NCI-H146 treated with DMSO at 0.1 percent for 48 hours (cell line): Measurements from ENCODE around the gene LSP1.

ENCODE experiments used
- DNase-seq: peaks from one replicate; lab custom pipeline; 2025; ENCODE audit not compliant: unreplicated experiment; lab: John Stamatoyannopoulos, UW

The LSP1 gene

DNA sequence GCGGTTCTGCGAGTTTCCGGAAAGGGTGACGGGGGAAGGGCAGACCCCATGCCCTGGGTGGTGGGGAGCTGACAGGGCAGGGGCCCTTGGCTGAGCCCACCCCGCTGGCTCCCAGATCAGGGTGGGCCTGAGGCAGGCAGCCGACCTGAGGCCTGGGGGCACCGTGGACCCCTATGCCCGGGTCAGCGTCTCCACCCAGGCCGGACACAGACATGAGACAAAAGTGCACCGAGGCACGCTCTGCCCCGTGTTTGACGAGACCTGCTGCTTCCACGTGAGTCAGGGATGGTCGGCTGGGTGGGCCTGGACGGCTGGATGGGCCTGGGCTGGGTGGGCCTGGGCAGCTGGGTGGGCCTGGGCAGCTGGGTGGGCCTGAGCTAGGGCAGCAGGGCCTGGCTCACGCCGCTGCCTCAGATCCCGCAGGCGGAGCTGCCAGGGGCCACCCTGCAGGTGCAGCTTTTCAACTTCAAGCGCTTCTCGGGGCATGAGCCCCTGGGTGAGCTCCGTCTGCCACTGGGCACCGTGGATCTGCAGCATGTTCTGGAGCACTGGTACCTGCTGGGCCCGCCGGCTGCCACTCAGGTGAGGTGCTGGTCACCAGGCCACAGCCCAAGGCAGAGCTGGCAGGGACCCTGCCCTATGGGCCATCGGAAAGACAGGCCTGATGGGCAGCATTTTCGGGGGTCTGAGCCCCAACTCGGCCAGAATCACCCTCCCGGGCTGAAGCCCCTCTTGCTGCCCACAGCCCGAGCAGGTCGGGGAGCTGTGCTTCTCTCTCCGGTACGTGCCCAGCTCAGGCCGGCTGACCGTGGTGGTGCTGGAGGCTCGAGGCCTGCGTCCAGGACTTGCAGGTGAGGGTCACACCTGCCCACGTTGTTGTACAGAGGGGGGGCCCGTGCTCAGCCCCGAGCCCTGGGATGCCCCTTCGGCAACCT, 16.6 kb upstream of the LSP1 start:
- no peak for DNase-seq

DNA sequence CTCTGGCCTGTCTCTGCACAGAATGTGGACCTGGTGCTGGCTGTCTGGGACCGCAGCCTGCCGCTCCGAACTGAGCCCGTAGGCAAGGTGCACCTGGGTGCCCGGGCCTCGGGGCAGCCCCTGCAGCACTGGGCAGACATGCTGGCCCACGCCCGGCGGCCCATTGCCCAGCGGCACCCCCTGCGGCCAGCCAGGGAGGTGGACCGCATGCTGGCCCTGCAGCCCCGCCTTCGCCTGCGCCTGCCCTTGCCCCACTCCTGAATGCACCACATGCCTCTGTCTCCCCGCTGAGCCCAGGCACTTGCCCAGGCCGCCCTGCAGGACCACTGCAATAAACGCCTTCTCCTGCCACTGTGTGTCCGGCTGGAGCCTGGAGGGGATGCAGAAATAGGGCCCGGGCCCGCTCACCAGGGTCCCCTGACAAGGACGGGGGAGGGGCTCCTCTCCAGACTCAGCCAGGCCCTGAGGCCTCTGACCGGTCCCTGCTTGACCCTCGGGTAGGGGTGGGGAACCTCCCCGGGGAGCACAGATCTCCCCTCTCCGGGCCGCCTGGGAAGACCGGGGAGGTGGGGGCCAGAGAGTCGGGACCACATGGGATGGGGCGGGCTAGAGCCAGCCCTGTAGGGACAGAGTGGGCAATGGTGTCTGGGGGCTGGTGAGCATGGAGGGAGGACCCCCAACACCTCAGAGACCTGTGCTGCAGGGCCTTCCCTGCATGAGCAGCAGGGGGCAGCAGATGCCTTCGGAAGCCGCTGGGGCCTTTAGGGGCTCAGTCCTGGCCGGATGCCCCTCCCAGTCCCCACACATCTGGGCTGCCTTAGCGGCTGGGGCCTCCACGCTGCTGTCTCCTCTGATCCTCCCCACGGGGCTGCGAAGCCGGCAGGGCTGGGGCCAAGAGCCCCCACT, 15.5 kb upstream of the LSP1 start:
- DNase-seq = no peak

DNA sequence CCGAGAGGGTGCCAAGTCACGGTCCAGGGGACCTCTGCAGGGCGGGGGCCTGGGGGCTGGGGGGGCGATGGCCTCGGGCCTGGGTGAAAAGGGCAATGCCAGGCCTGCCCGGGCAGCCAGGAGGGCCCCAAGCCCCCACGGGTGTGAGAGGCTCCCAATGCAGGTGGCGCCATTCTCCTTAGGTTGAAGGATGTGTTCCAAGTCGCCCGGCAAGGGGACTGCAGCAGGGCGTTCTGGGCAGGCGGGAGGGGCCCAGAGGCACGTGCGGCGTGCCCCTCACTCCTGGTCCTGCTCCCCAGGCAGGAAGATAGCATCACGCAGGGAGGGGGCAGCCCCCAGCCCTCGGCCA, 14.8 kb upstream of the LSP1 start:
- no peak for DNase-seq

GRCh38 chr11:1838426-1839144, 14.3 kb upstream of the LSP1 start, which contains the start of gene TNNI2:
Gene TNNI2 (plus strand): TSS chr11:1838981. CDS start chr11:1839697, 716 bp downstream.
- no peak for DNase-seq

DNA sequence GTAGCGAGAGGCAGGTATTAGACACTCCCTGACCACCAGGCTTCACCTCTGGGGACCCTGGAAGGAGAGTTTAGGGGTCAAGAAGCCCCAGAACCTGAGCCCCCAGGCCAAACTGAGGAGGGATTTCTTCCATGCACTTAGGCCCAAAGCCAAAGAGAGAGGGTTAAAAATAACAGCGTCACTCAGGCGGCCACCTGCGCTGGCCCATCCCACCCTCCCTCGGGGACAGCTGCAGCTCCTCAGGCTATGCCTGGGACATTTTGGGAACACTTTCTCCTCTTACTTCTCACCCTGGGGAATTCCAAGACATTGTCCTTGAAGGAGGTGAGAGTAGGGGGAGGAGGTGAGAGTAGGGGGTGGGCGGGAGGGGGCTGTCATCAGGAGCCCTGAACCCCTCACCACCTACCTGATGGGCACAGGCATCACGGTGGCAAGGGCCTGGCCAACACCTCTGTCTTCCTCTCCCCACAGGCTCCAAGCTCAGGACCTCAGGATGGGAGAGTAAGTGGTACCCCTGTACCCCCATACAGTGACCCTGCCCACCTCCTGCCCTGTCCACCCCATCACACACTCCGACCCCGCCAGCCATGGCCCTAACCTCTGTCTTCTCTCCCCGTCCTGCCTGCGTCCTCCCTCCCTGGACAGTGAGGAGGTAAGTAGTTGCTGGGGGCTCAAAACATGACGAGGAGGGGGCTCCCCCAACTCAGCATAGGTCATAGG, 13.5 kb upstream of the LSP1 start:
- no peak for DNase-seq

- DNase-seq = no peak
Observed at GRCh38 chr11:1839924-1840779, 12.7 kb upstream of the LSP1 start.

DNA sequence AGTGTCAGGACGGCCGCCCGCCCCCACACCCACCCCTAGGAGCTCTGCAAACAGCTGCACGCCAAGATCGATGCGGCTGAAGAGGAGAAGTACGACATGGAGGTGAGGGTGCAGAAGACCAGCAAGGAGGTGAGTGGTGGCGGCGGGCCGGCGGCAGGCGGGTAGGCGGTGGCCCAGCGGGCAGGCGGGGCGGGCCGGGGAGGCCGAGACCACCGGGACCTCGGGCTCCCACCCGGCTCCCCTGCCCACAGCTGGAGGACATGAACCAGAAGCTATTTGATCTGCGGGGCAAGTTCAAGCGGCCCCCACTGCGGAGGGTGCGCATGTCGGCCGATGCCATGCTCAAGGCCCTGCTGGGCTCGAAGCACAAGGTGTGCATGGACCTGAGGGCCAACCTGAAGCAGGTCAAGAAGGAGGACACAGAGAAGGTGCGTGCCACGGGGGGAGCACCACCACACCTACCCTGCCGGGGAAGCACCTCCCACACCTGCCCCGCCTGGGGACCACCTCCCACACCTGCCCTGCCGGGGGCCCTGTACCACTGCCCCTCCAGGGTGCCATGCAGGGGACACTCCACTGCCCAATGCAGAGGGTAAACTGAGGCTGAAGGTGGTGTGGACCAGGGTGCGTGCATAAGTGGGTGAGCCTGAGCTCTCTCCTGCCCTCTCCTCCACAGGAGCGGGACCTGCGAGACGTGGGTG, 12.0 kb upstream of the LSP1 start:
- DNase-seq = no peak

- DNase-seq = no peak
Observed at GRCh38 chr11:1841511-1842148, 11.3 kb upstream of the LSP1 start.

DNA sequence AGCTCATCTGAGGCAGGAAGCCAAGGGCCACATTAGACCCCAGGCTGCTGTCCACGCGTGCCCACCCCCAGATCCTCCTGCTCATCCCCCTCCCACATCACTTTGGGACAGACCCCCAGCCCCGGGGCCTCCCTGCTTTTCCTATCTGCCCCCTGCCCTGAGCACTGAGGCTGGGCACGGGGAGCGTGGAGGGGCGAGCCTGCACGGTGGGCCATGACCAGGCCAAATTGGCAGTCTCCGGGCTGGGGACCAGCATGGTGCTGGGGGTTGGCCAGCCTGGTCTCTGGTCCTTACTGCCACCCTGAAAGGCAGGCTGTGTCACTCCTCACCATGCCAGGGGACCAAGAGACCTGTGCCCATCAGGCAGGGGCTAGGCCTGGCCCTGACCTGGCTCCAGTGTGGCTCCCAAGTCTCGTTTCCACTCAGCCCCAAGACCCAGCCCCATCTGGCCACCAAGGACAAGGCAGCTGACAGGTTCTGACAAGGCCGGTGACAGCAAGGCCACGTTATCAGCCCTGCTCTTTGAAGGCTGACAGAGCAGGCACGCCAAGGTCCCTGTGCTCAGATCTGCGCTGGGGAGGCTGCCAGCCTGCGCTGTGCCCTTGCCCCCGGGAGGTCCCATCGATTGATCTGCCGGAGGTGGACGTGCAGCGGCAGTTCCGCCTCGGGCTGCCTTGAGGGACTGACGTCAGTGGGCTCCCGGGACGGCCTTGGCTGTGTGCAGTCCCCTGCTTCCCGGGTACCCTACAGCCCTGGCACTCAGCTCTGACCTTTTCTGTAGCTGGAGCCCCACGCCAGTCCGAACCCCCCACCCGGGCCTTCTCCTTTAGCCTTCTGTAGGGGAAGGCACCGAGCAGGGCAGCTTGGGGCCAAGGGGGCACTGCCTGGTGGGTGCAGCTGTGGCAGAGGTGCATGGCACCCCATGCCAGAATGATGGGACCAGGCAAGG, 10.5 kb upstream of the LSP1 start:
- no peak for DNase-seq

- no peak for DNase-seq
Observed at GRCh38 chr11:1843098-1843473, 9.8 kb upstream of the LSP1 start.

DNA sequence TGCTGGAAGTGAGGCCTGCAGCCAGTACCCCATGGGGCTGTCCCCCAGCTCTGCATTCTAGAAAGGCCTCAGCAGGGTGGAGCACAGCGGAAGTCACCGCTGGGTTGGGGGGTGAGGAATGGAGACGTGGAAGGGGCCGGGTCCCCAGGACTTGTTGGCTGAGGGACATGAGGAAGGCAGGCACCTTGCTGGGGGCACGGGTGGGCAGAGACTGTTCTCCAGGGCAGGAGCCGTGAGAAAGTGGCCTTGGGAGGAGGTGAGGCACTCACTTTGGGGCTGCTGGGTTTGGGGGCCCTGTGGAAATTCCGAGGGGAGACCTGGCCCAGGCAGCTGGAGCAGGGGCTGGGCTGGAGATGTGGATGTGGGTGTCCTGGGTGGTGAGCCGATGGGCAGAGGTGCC, 9.1 kb upstream of the LSP1 start:
- no peak for DNase-seq

- no peak for DNase-seq
Observed at GRCh38 chr11:1844221-1845094, 8.4 kb upstream of the LSP1 start.

DNA sequence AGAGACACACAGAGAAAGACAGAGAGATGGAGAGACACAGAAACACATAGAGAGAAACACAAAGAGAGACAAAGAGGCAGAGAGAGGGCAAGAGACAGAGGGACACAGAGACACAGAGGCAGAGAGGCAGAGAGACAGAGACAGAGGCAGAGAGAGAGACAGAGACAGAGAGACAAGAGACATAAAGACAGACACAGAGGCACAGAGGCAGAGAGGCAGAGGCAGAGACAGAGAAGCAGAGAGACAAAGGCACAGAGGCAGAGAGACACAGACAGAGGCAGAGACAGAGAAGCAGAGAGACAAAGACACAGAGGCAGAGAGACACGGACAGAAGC, 7.8 kb upstream of the LSP1 start:
- no peak for DNase-seq

- DNase-seq = no peak
Observed at GRCh38 chr11:1845561-1846452, 7.1 kb upstream of the LSP1 start.

DNA sequence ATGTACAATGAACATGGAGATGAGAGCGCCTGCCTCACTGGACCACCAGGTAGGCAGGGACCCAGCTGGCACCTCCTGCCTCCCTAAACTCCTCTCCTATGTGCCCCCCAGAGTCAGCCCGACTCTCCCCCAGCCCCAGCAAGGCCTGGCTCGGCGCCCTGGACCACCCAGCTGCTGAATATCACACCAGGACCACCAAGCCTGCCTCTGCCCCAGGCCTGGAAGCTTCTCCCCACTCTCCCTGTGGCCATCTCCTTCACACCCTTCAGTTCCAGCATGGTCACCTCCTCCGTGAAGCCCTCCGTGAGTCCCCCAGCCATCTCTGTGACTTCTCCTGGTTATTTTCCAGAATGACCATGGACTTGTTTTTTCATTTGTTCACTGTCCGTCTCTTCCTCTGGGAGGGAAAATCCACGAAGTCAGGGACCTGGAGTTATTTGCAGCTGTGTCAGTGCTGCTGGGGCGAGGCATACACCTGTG, 6.4 kb upstream of the LSP1 start:
- no peak for DNase-seq
